HEK293T (cell line): ENCODE measurements around the gene CTBS.

Source experiments
- FOXM1 ChIP-seq: fragments of 450-650 bp; IDR thresholded peaks from 2 replicates; pipeline ENCODE4 v1.6.1; 2017; ENCODE audit warnings: mild to moderate bottlenecking, borderline replicate concordance
- PKNOX1 ChIP-seq: fragments of 450-650 bp; IDR thresholded peaks from 2 replicates; pipeline ENCODE4 v1.6.1; 2016
- SP1 ChIP-seq: fragments of 450-650 bp; IDR thresholded peaks from 2 replicates; pipeline ENCODE4 v1.6.1; 2017

GRCh38 chr1:84582802-84583587 is 8.8 kb upstream of the CTBS start:
- no peak for TF ChIP-seq FOXM1
- TF ChIP-seq PKNOX1: no peak
- no peak for TF ChIP-seq SP1
